GM12878 (cell line): Measurements from ENCODE around the gene EME2. TPM values are rescaled to one million over a fixed set of nuclear protein-coding genes. Genes with fewer than 3 reads are reported as not detected.

Experiments used
- ATAC-seq: fragments of 200-7000 bp; cut with Tn5 transposase; 3 replicates; pipeline ENCODE4 v1.9.1; 2020; ENCODE audit warnings: mild to moderate bottlenecking, moderate library complexity
- BruUV-seq: library from RNA; stranded (reverse); fragments of 400-500 nt; replicated peaks from 2 replicates; lab custom pipeline; 2021; lab: Mats Ljungman, UMichigan
- CTCF ChIA-PET: fragments of 300-600 bp; sonication (Branson Sonifier 250); formaldehyde crosslinking; extraction: SDS; loops from one replicate; lab custom pipeline; 2021; ENCODE audit warnings: inconsistent platforms; lab: Yijun Ruan, JAX
- POLR2A ChIA-PET: fragments of 350-600 bp; formaldehyde crosslinking; extraction: SDS; loops from one replicate; lab custom pipeline; 2021; ENCODE audit warnings: inconsistent platforms; lab: Charles Lee
- RAD21 ChIA-PET: fragments of 300-600 bp; sonication (Branson Sonifier 250); formaldehyde crosslinking; loops from one replicate; lab custom pipeline; 2023; ENCODE audit warnings: antibody characterized with exemption; ENCODE audit not compliant: unreplicated experiment; lab: Charles Lee
- SMC1A ChIA-PET: fragments of 300-600 bp; sonication (Branson Sonifier 250); formaldehyde crosslinking; loops from one replicate; lab custom pipeline; 2023; ENCODE audit not compliant: unreplicated experiment, uncharacterized antibody; lab: Charles Lee
- DNase-seq: peaks from one replicate; pipeline ENCODE4 v3.0.0-alpha.2; 2011; ENCODE audit warnings: low read depth, low spot score
- FAIRE-seq: peaks from 3 replicates; lab custom pipeline; 2011; peaks lifted over from hg19 to GRCh38; lab: Jason Lieb, UNC
- H2AFZ ChIP-seq: 2 replicates; pipeline ENCODE4 v1.6.0; 2011; ENCODE audit warnings: low read depth, low read length, control low read depth; ENCODE audit not compliant: control insufficient read depth
- H3K27ac ChIP-seq: 2 replicates; pipeline ENCODE4 v1.5.1; 2011; ENCODE audit warnings: control low read depth; ENCODE audit not compliant: control insufficient read depth, insufficient read depth
- H3K27me3 ChIP-seq, 2 experiments: replicated peaks in 1 of 2; 2 replicates each; pipeline versions ENCODE4 v1.6.0 to v1.6.1; 2011; ENCODE audit warnings: low read length in 1 of 2; ENCODE audit not compliant: control insufficient read depth in 2 of 2, insufficient read depth in 2 of 2
- H3K36me3 ChIP-seq, 2 experiments: 2 replicates each; pipeline ENCODE4 v1.5.1; 2011; ENCODE audit warnings: low read length in 1 of 2; ENCODE audit not compliant: control insufficient read depth in 2 of 2, insufficient read depth in 2 of 2
- H3K4me1 ChIP-seq: 2 replicates; pipeline ENCODE4 v1.6.1; 2011; ENCODE audit warnings: mild to moderate bottlenecking, low read length, moderate library complexity, mixed read lengths; ENCODE audit not compliant: control insufficient read depth, insufficient read depth
- H3K4me2 ChIP-seq: 2 replicates; pipeline ENCODE4 v1.6.0; 2011; ENCODE audit warnings: control low read depth; ENCODE audit not compliant: control insufficient read depth, insufficient read depth
- H3K4me3 ChIP-seq: fragments of 200-600 bp; sonication (generic); 2 replicates; pipeline ENCODE4 v1.5.1; 2016
- H3K79me2 ChIP-seq: 2 replicates; pipeline ENCODE4 v1.6.0; 2011; ENCODE audit warnings: low read length; ENCODE audit not compliant: control insufficient read depth, insufficient read depth
- H3K9ac ChIP-seq: 2 replicates; pipeline ENCODE4 v1.8.0; 2011; ENCODE audit warnings: low read length, control low read depth, mixed read lengths; ENCODE audit not compliant: control insufficient read depth, insufficient read depth
- H3K9me3 ChIP-seq: replicated peaks from 3 replicates; pipeline ENCODE4 v1.5.1; 2011; ENCODE audit warnings: mild to moderate bottlenecking, low read length; ENCODE audit not compliant: control insufficient read depth, insufficient read depth
- H4K20me1 ChIP-seq: 2 replicates; pipeline ENCODE4 v1.6.0; 2011; ENCODE audit not compliant: control insufficient read depth, insufficient read depth
- BCL3 ChIP-seq: IDR thresholded peaks from 2 replicates; pipeline ENCODE4 v1.6.1; 2011; ENCODE audit warnings: borderline replicate concordance, low read depth, mild to moderate bottlenecking, moderate library complexity, low read length; ENCODE audit not compliant: insufficient read depth, poor library complexity, severe bottlenecking
- HDAC6 ChIP-seq: fragments of 200-600 bp; sonication (generic); IDR thresholded peaks from one replicate; pipeline ENCODE4 v1.8.0; 2017; ENCODE audit warnings: antibody characterized with exemption; ENCODE audit not compliant: unreplicated experiment
- NFIC ChIP-seq: IDR thresholded peaks from 2 replicates; pipeline ENCODE4 v1.6.1; 2012; ENCODE audit warnings: low read depth, mild to moderate bottlenecking, inconsistent platforms, low read length, moderate library complexity
- NR2C1 ChIP-seq: fragments of 450-650 bp; IDR thresholded peaks from 2 replicates; pipeline ENCODE4 v1.6.1; 2017; ENCODE audit warnings: antibody characterized with exemption, mild to moderate bottlenecking, moderate library complexity
- PBX3 ChIP-seq: IDR thresholded peaks from 2 replicates; pipeline ENCODE4 v1.6.1; 2011; ENCODE audit warnings: mild to moderate bottlenecking, low read depth, low read length, moderate library complexity; ENCODE audit not compliant: insufficient replicate concordance
- RAD21 ChIP-seq: IDR thresholded peaks from 2 replicates; pipeline ENCODE4 v1.6.1; 2011; ENCODE audit warnings: mild to moderate bottlenecking, low read depth, low read length, moderate library complexity; ENCODE audit not compliant: insufficient read depth
- RUNX3 ChIP-seq: IDR thresholded peaks from 2 replicates; pipeline ENCODE4 v1.6.1; 2012; ENCODE audit warnings: low read length, inconsistent platforms
- TCF3 ChIP-seq: IDR thresholded peaks from 2 replicates; pipeline ENCODE4 v1.6.1; 2012; ENCODE audit warnings: low read depth, mild to moderate bottlenecking, low read length, borderline replicate concordance; ENCODE audit not compliant: insufficient read depth
- ZNF622 ChIP-seq: fragments of 450-650 bp; IDR thresholded peaks from 2 replicates; pipeline ENCODE4 v1.6.1; 2017; ENCODE audit warnings: mild to moderate bottlenecking, inconsistent platforms
- ZNF687 ChIP-seq: fragments of 450-650 bp; IDR thresholded peaks from 2 replicates; pipeline ENCODE4 v1.6.1; 2017; ENCODE audit warnings: mild to moderate bottlenecking, moderate library complexity
- WGBS: methylation state at CpG from one replicate; pipeline ENCODE4 v1.1.6; 2016; ENCODE audit warnings: low lambda C conversion rate; ENCODE audit not compliant: insufficient replicate concordance, insufficient coverage; ENCODE audit errors: missing lambda C conversion rate; 5-methylcytosine and 5-hydroxymethylcytosine counted together
- in situ Hi-C: fragments of 300-500 bp; cut with MboI; formaldehyde crosslinking; loops from 9 replicates; pipeline ENCODE4 v1.14.3; 2018; ENCODE audit warnings: mixed read lengths
- intact Hi-C: fragments of 100-400 bp; cut with micrococcal nuclease; formaldehyde crosslinking; loops from one replicate; pipeline ENCODE4 v1.14.2; 2022; ENCODE audit not compliant: unreplicated experiment
- polyA plus RNA-seq, 11 experiments: library from polyadenylated mRNA; depleted of rRNA in 4 of 11; unstranded in 6 of 11; stranded (reverse) in 5 of 11; fragments of >200 nt; fragmentation: Nextera tagmentation in 4 of 11; fragmentation: Illumina TruSeq in 1 of 11; extraction: Ambion mirVana in 4 of 11; extraction: Trizol in 1 of 11; gene quantifications; 1 replicate in 1 of 11; 2 replicates in 10 of 11; pipeline versions ENCODE4 v1.2.1 to v1.2.3, GENCODE V29; 2011 to 2016; ENCODE audit warnings: inconsistent platforms in 2 of 11, missing spikeins in 2 of 11, low read depth in 1 of 11
- total RNA-seq, 4 experiments: library from RNA; depleted of rRNA in 3 of 4; stranded (reverse); fragments of >200 nt in 3 of 4; fragmentation: Illumina TruSeq in 1 of 4; extraction: Trizol in 1 of 4; gene quantifications; 2 replicates each; pipeline versions ENCODE4 v1.2.1 to v1.2.3, GENCODE V29; 2013 to 2021

EME2 gene
- total and polyA plus RNA-seq, 10 of the 15 experiments (the other 5 are each of a cell fraction or from before 2014, with no cell fraction given): 0.29 to 16.9 (median 4.1) TPM

- Histone ChIP-seq H3K9me3 (no peaks in the 10 kb centered on the region), H3K79me2 (peaks cover 1% of the 10 kb centered on the region), H3K36me3 (peaks cover 9 to 20% of the 10 kb centered on the region in 2 experiments), H4K20me1 (no peaks in the 10 kb centered on the region; the same call in 1 of the 2 replicates), H3K4me3 (no peak overlapping the region), H3K9ac (no peak overlapping the region), H3K27ac (no peak overlapping the region), H3K27me3 (no peaks in the 10 kb centered on the region), H2AFZ (no peak overlapping the region), H3K4me2 (no peak overlapping the region), H3K4me1 (peaks cover 15% of the 10 kb centered on the region)
- DNase-seq: no peak
- TF ChIP-seq RAD21 (no peak), BCL3 (peak; percentile 98), NFIC (peak; percentile 35), HDAC6 (no peak), ZNF622 (no peak), ZNF687 (no peak), TCF3 (peak; percentile 66; the same call in 1 of the 2 replicates), NR2C1 (no peak), PBX3 (peak; percentile 40), RUNX3 (no peak)
- BruUV-seq: no TSS peak
- WGBS: 97% methylated on average over 32 of the region's 32 CpGs
- ATAC-seq: no peak
- FAIRE-seq: no peak
- intact Hi-C loops (no loop called here), in situ Hi-C loops (no loop called here)
- CTCF ChIA-PET: interaction anchor here (0.7 to 1.3 kb wide), 2 partner anchors 15 to 47 kb away, joined by 3 read pairs; no protein-coding TSS in a partner anchor
- POLR2A ChIA-PET: no interaction called here
- SMC1A ChIA-PET: interaction anchor here (1.2 to 1.3 kb wide), 2 partner anchors 19 to 21 kb away, joined by 3 read pairs; partner anchors contain the start of gene MAPK8IP3
- RAD21 ChIA-PET: no interaction called here
These were observed 45.7 kb upstream of the EME2 start for GRCh38 chr16:1726661-1727502.
